ENCODE measurements around the gene COL18A1. TPM values are rescaled to one million over a fixed set of nuclear protein-coding genes. Genes with fewer than 3 reads are reported as not detected.

Gene COL18A1
- polyA plus RNA-seq, 2 of the 4 experiments (the other 2 are of a cell fraction) = 17.3 to 88.4 TPM

- POLR2A ChIA-PET = no interaction called here
- ATAC-seq (no peak), DNase-seq (ENCODE audit: low read depth in 1 of 2, low spot score in 1 of 2) (no peak), FAIRE-seq (no peak)
- no peaks in the 10 kb centered on the region for H3K9me3 ChIP-seq
- no peak overlapping the region for H3K4me3 ChIP-seq
- CTCF ChIA-PET = no interaction called here
- 85% methylated on average over 10 of the region's 10 CpGs for WGBS (ENCODE audit: missing lambda C conversion rate)
- H3K4me1 ChIP-seq = peaks cover 28% of the 10 kb centered on the region
- no peak overlapping the region for H3K4me2 ChIP-seq
- H3K27ac ChIP-seq = 0 out of 6 replicates have a peak overlapping the region, but pooled peaks of 1 of the 2 experiments have one; percentile 18
- TF ChIP-seq GATA3 (IDR thresholded peaks at IDR 0.05; ENCODE audit: borderline replicate concordance) (no peak), EHF (CRISPR knock-in tag; IDR thresholded peaks at IDR 0.05) (no peak), KDM1A (IDR thresholded peaks at IDR 0.05; ENCODE audit: low read depth) (no peak), ESRRA (IDR thresholded peaks at IDR 0.05; ENCODE audit: borderline replicate concordance, low read length) (no peak)
Observed at GRCh38 chr21:45382697-45382997, 22.3 kb upstream of the COL18A1 start.

DNA sequence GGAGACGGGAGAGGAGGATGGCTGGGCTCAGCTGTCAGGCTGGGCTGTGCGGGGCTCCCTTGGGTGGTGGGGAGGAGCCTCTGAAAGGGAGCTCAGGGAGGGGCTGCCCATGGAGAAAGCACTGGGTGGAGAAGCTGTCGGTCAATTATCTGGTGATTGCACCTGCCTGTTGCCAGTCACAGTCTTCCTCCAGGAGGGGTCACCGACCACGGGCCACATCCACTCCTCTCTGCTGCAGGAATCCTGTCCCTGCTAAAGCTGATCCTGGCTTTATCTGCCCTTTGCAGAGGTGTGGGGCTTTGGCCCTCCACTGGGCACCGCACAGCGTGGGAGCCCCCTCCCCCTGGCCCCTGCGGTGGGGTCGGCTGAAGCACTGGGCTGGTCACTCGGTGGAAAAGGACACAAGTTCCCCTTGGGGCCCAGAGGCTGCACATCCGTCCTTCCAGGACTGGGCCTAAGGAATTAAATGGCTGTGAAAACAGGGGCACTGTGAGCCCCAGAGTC lies 21.8 kb upstream of the COL18A1 start:
- TF ChIP-seq SREBF2 (IDR thresholded peaks at IDR 0.05) (no peak), CHD4 (IDR thresholded peaks at IDR 0.05; ENCODE audit: borderline replicate concordance) (no peak), MAFK (IDR thresholded peaks at IDR 0.05; ENCODE audit: partially characterized antibody) (no peak), CHD2 (IDR thresholded peaks at IDR 0.05; ENCODE audit: low read length, partially characterized antibody) (no peak), CEBPB (IDR thresholded peaks at IDR 0.05) (no peak), KDM5A (IDR thresholded peaks at IDR 0.05) (no peak), EHF (CRISPR knock-in tag; IDR thresholded peaks at IDR 0.05) (no peak), ZFP36 (IDR thresholded peaks at IDR 0.05; ENCODE audit: borderline replicate concordance, partially characterized antibody) (no peak), SMC3 (IDR thresholded peaks at IDR 0.05) (no peak), ZC3H11A (IDR thresholded peaks at IDR 0.05) (no peak), JUN (IDR thresholded peaks at IDR 0.05) (no peak), CBX8 (IDR thresholded peaks at IDR 0.05) (no peak), RNF2 (IDR thresholded peaks at IDR 0.05; ENCODE audit: borderline replicate concordance, low read depth) (no peak), BCL3 (IDR thresholded peaks at IDR 0.05) (no peak), E2F6 (IDR thresholded peaks at IDR 0.05; ENCODE audit: borderline replicate concordance, low read depth) (no peak), ATOH8 (CRISPR knock-in tag; IDR thresholded peaks at IDR 0.05; ENCODE audit: low read depth) (no peak), POLR2A (IDR thresholded peaks at IDR 0.05; ENCODE audit: low read length) (no peak)
- TF ChIP-seq, protein P1, sequence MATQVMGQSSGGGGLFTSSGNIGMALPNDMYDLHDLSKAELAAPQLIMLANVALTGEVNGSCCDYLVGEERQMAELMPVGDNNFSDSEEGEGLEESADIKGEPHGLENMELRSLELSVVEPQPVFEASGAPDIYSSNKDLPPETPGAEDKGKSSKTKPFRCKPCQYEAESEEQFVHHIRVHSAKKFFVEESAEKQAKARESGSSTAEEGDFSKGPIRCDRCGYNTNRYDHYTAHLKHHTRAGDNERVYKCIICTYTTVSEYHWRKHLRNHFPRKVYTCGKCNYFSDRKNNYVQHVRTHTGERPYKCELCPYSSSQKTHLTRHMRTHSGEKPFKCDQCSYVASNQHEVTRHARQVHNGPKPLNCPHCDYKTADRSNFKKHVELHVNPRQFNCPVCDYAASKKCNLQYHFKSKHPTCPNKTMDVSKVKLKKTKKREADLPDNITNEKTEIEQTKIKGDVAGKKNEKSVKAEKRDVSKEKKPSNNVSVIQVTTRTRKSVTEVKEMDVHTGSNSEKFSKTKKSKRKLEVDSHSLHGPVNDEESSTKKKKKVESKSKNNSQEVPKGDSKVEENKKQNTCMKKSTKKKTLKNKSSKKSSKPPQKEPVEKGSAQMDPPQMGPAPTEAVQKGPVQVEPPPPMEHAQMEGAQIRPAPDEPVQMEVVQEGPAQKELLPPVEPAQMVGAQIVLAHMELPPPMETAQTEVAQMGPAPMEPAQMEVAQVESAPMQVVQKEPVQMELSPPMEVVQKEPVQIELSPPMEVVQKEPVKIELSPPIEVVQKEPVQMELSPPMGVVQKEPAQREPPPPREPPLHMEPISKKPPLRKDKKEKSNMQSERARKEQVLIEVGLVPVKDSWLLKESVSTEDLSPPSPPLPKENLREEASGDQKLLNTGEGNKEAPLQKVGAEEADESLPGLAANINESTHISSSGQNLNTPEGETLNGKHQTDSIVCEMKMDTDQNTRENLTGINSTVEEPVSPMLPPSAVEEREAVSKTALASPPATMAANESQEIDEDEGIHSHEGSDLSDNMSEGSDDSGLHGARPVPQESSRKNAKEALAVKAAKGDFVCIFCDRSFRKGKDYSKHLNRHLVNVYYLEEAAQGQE (IDR thresholded peaks at IDR 0.05) = no peak
- H3K9me3 ChIP-seq = no peaks in the 10 kb centered on the region
- WGBS (ENCODE audit: missing lambda C conversion rate) = 77% methylated on average over 5 of the region's 11 CpGs
- no peak for DNase-seq (ENCODE audit: low read depth in 1 of 2, low spot score in 1 of 2)
- ChIA-PET POLR2A (no interaction called here), CTCF (no interaction called here)
- no peak for FAIRE-seq
- ATAC-seq = no peak
- H3K4me2 ChIP-seq = no peak overlapping the region
- peaks cover 24% of the 10 kb centered on the region for H3K4me1 ChIP-seq
- H3K27ac ChIP-seq = peak overlapping the region in 1 of 2 experiments; percentile 13; a peak in 1 of 6 replicates
- no peak overlapping the region for H3K4me3 ChIP-seq

All from A549 (cell line).